Measurements from ENCODE around the gene RELN.
"Not testable (repeated sequence)": the region's sequence is repeated elsewhere in the genome, so short reads cannot be mapped to it uniquely, and the experiment has no call there.

RELN gene

DNA sequence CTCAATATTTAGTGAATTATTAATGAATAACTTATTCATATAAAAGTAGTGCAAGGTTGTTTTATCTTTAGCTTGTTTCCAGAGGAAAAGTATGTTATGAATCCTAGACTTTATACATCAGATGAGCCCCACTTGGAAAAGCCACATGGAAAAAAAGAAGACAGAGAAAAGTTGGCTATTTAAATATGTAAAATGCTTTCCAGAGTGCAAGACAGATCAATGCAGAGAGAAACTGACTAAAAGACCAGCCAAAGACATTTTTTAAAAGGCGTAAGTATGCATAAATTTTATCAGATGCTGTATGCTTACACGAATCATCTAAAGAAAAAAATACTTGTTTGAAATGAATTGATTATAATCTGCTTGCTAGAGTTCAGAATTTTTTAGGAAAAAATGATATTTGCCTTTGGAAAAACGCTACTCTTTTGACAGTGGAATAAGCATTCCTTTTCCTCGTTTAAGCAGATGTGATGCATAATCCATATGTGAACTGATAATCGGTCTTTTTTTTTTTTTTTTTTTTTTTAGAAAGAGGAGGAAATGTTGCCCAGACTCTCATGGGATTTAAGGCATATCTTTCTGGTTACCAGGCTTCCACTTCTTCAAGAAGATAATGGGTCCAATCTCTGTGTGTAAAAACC, 70.7 kb downstream of the RELN start:
- ChIA-PET POLR2A (no interaction called here), CTCF (no interaction called here)
- TF ChIP-seq SUZ12 (IDR thresholded peaks at IDR 0.05) (no peak), ARNT (IDR thresholded peaks at IDR 0.05) (no peak), ELF4 (IDR thresholded peaks at IDR 0.05) (no peak), TARDBP (IDR thresholded peaks at IDR 0.05) (no peak), SP1 (IDR thresholded peaks at IDR 0.05) (no peak), NFRKB (IDR thresholded peaks at IDR 0.05) (no peak), ZNF384 (IDR thresholded peaks at IDR 0.05) (no peak), FOXK2 (IDR thresholded peaks at IDR 0.05) (no peak), L3MBTL2 (conservative IDR thresholded peaks at IDR 0.05) (no peak), FOXA1 (IDR thresholded peaks at IDR 0.05) (no peak), LEF1 (IDR thresholded peaks at IDR 0.05; ENCODE audit: borderline replicate concordance) (no peak), BHLHE40 (IDR thresholded peaks at IDR 0.05; ENCODE audit: borderline replicate concordance) (no peak), HDGF (IDR thresholded peaks at IDR 0.05; ENCODE audit: borderline replicate concordance) (no peak), CTBP1 (IDR thresholded peaks at IDR 0.05; ENCODE audit: borderline replicate concordance) (no peak), FOXM1 (IDR thresholded peaks at IDR 0.05; ENCODE audit: borderline replicate concordance) (no peak)
- TF ChIP-seq, protein P1, sequence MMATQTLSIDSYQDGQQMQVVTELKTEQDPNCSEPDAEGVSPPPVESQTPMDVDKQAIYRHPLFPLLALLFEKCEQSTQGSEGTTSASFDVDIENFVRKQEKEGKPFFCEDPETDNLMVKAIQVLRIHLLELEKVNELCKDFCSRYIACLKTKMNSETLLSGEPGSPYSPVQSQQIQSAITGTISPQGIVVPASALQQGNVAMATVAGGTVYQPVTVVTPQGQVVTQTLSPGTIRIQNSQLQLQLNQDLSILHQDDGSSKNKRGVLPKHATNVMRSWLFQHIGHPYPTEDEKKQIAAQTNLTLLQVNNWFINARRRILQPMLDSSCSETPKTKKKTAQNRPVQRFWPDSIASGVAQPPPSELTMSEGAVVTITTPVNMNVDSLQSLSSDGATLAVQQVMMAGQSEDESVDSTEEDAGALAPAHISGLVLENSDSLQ (IDR thresholded peaks at IDR 0.05), result no peak
- DNase-seq (ENCODE audit: extremely low spot score), result no peak

DNA sequence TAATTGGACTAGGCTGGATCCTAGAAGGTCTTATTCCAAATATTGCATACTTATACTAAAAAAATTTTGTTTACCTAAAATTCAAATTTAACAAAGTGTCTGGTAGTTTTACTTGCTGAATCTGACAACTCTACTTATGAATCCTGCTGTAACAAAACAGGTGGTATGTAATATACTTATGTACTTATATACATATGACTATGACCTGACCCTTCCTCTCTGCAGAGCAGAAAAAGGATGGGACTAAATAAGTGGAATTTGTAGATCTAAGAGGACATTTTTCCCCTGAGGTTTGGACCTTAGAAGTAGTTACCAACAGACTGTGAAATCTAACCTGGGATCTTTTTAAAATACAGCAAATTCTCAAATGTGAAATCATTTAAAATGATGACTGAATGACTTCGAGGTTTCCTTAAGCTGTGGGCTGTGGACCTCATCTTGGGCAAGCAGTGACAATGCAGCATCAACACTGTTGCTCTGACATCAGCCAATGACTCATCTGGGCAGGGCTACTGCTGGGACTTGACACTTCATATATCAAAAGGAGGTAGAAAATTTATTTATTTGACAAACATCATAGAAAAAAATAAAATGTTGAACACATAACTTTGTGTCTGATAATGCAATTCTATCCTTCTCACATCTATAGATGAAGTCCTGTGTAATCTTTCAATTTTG, 73.6 kb downstream of the RELN start:
- ChIA-PET CTCF (no interaction called here), POLR2A (no interaction called here)
- no peak for DNase-seq (ENCODE audit: extremely low spot score)
- TF ChIP-seq SP1 (IDR thresholded peaks at IDR 0.05), result no peak

DNA sequence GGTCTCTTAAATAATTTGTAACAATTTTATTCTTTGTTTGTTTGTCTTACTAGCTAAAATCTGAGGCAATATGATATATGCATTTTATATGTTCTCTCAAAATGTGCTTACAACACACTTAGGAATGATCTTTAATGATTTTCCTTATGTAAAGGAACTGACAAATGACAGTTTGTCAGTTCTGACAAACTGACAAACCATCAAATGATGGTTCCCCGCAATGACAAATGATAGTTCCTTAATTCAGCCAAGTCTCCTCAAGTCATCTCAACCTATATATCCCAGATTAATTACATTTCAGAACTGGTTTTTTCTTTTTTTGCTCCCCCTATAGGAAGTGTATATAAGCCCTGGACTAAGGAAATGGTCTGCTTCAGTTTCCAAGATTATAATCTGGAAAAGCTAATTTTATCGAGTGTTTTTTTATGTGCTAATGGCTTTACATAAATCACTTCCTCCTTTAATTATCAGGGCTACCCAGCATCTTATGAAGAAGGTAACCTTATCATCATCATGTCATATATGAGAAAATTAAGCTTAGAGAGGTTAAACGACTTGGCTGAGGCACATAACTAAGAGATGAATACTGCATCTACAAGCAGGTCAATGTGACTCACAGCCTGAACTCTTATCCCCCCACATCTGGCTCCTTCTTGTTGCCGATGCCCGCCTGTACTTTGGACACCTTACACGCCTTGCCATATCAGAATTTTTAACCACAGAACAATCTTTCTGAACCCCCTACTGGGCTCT, 75.1 kb downstream of the RELN start:
- no peak for DNase-seq (ENCODE audit: extremely low spot score)
- ChIA-PET CTCF (no interaction called here), POLR2A (no interaction called here)
- TF ChIP-seq FOXK2 (IDR thresholded peaks at IDR 0.05), result no peak
- no peak for TF ChIP-seq BHLHE40 (IDR thresholded peaks at IDR 0.05; ENCODE audit: borderline replicate concordance)
- TF ChIP-seq L3MBTL2 (conservative IDR thresholded peaks at IDR 0.05), result no peak
- no peak for TF ChIP-seq NFRKB (IDR thresholded peaks at IDR 0.05)
- TF ChIP-seq SUZ12 (IDR thresholded peaks at IDR 0.05), result no peak
- TF ChIP-seq HDGF (IDR thresholded peaks at IDR 0.05; ENCODE audit: borderline replicate concordance), result no peak
- TF ChIP-seq ELF4 (IDR thresholded peaks at IDR 0.05), result no peak
- no peak for TF ChIP-seq SP1 (IDR thresholded peaks at IDR 0.05)
- no peak for TF ChIP-seq ZNF384 (IDR thresholded peaks at IDR 0.05)
- TF ChIP-seq TARDBP (IDR thresholded peaks at IDR 0.05), result no peak
- TF ChIP-seq LEF1 (IDR thresholded peaks at IDR 0.05; ENCODE audit: borderline replicate concordance), result no peak
- no peak for TF ChIP-seq ARNT (IDR thresholded peaks at IDR 0.05)
- TF ChIP-seq FOXA1 (IDR thresholded peaks at IDR 0.05), result no peak
- TF ChIP-seq FOXM1 (IDR thresholded peaks at IDR 0.05; ENCODE audit: borderline replicate concordance), result no peak
- TF ChIP-seq, protein P1 (IDR thresholded peaks at IDR 0.05), result no peak
- no peak for TF ChIP-seq CTBP1 (IDR thresholded peaks at IDR 0.05; ENCODE audit: borderline replicate concordance)

DNA sequence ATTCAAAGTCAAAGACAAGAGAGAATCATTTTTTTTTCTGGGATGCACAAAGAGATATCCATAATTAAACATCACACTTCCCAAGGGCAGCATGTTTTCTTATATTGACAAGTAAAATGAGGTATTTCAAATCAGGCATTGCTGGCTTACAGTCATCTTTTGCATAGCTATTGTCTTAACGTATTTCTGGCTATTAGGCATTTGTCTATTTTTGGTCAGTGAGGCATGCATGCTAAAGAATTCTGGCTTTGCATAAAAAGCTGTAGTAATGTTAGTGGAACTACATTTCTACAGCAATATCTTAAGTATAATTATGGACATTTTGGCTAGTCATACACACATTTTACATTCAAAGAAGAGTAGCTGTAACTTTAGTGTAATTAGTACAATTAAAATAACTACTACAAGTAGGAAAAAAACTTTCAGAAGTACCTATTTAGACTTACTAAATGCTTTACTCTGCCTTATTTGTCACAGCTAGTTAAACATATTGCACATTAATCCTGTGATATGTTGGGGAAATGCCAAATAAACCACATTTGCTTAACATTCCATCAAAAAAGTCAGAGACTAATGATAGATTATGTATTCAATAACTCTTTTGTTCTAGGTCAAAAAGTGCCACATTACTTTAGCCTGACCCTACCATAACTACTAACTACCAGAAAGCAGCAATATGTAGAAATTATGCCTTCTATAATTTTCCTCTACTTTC, 76.4 kb downstream of the RELN start:
- ChIA-PET CTCF (no interaction called here), POLR2A (no interaction called here)
- TF ChIP-seq FOXM1 (IDR thresholded peaks at IDR 0.05; ENCODE audit: borderline replicate concordance), result no peak
- TF ChIP-seq FOXA1 (IDR thresholded peaks at IDR 0.05), result no peak
- no peak for TF ChIP-seq SP1 (IDR thresholded peaks at IDR 0.05)

DNA sequence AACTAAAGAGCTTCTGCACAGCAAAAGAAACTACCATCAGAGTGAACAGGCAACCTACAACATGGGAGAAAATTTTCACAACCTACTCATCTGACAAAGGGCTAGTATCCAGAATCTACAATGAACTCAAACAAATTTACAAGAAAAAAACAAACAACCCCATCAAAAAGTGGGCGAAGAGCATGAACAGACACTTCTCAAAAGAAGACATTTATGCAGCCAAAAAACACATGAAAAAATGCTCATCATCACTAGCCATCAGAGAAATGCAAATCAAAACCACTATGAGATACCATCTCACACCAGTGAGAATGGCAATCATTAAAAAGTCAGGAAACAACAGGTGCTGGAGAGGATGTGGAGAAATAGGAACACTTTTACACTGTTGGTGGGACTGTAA, 78.4 kb downstream of the RELN start:
- DNase-seq (ENCODE audit: extremely low spot score); POLR2A ChIA-PET; CTCF ChIA-PET: not testable (repeated sequence)

More for the DNA sequence above, 76.4 kb downstream of the RELN start:
- DNase-seq (ENCODE audit: extremely low spot score), result no peak

DNA sequence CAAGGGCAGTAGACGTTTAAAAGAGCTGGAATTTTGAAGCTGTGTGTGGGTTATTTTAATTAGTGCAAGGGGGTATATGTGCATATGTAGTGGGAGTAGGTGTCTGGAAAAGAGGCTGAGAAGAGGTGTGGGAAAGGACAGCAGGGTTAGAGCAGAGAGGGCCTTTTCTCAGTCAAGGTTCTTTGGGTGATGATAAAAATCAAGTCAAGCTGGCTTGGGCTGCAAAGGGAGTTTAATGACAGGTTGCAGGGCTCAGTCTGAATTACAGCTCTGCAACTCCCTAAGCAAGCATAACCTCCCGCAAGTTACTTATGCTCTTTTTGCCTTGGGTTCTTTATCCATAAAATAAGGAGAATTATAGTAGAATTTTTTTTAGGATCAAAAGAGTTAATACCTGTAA, 83.5 kb downstream of the RELN start:
- no peak for TF ChIP-seq SUZ12 (IDR thresholded peaks at IDR 0.05)
- TF ChIP-seq CTBP1 (IDR thresholded peaks at IDR 0.05; ENCODE audit: borderline replicate concordance), result no peak
- no peak for TF ChIP-seq LEF1 (IDR thresholded peaks at IDR 0.05; ENCODE audit: borderline replicate concordance)
- TF ChIP-seq L3MBTL2 (conservative IDR thresholded peaks at IDR 0.05), result no peak
- TF ChIP-seq ZNF384 (IDR thresholded peaks at IDR 0.05), result no peak
- no peak for TF ChIP-seq FOXM1 (IDR thresholded peaks at IDR 0.05; ENCODE audit: borderline replicate concordance)
- no peak for TF ChIP-seq FOXK2 (IDR thresholded peaks at IDR 0.05)
- TF ChIP-seq, protein P1 (IDR thresholded peaks at IDR 0.05), result no peak
- no peak for TF ChIP-seq BHLHE40 (IDR thresholded peaks at IDR 0.05; ENCODE audit: borderline replicate concordance)
- TF ChIP-seq TARDBP (IDR thresholded peaks at IDR 0.05), result no peak
- TF ChIP-seq ELF4 (IDR thresholded peaks at IDR 0.05), result no peak
- no peak for TF ChIP-seq SP1 (IDR thresholded peaks at IDR 0.05)
- TF ChIP-seq ARNT (IDR thresholded peaks at IDR 0.05), result no peak
- TF ChIP-seq FOXA1 (IDR thresholded peaks at IDR 0.05), result no peak
- TF ChIP-seq HDGF (IDR thresholded peaks at IDR 0.05; ENCODE audit: borderline replicate concordance), result no peak
- TF ChIP-seq NFRKB (IDR thresholded peaks at IDR 0.05), result no peak
- ChIA-PET CTCF (no interaction called here), POLR2A (no interaction called here)
- DNase-seq (ENCODE audit: extremely low spot score), result no peak

Data from HEK293T (cell line).